H9 (cell line): Measurements from ENCODE around the gene TFDP1. TPM values are rescaled to one million over a fixed set of nuclear protein-coding genes. Genes with fewer than 3 reads are reported as not detected.

ENCODE experiments used
- DNase-seq: peaks from one replicate; pipeline ENCODE4 v3.0.0-alpha.2; 2017
- H2AFZ ChIP-seq: one replicate; pipeline ENCODE4 v1.6.1; 2013; ENCODE audit warnings: mild to moderate bottlenecking, low read length, control low read depth, moderate library complexity
- H2AK5ac ChIP-seq: 2 replicates; pipeline ENCODE4 v1.6.1; 2013; ENCODE audit warnings: low read length, control low read depth, mixed read lengths; ENCODE audit not compliant: insufficient read length
- H2BK120ac ChIP-seq: one replicate; pipeline ENCODE4 v1.6.1; 2013; ENCODE audit warnings: low read depth, mild to moderate bottlenecking, low read length, control low read depth, inconsistent platforms; ENCODE audit not compliant: poor library complexity, severe bottlenecking
- H2BK12ac ChIP-seq: 2 replicates; pipeline ENCODE4 v1.6.1; 2013; ENCODE audit warnings: low read length, control low read depth, mixed read lengths, low read depth; ENCODE audit not compliant: insufficient read length
- H2BK15ac ChIP-seq: 2 replicates; pipeline ENCODE4 v1.6.1; 2013; ENCODE audit warnings: low read depth, low read length, control low read depth
- H2BK20ac ChIP-seq: one replicate; pipeline ENCODE4 v1.6.1; 2013; ENCODE audit warnings: low read depth, mild to moderate bottlenecking, low read length, control low read depth, inconsistent platforms; ENCODE audit not compliant: poor library complexity, severe bottlenecking
- H2BK5ac ChIP-seq: 2 replicates; pipeline ENCODE4 v1.6.1; 2013; ENCODE audit warnings: low read length, control low read depth, mixed read lengths; ENCODE audit not compliant: insufficient read length
- H3K14ac ChIP-seq: 2 replicates; pipeline ENCODE4 v1.6.1; 2013; ENCODE audit warnings: low read length, control low read depth; ENCODE audit not compliant: insufficient read depth
- H3K18ac ChIP-seq: 2 replicates; pipeline ENCODE4 v1.6.1; 2013; ENCODE audit warnings: low read depth, mild to moderate bottlenecking, mixed read lengths, low read length, control low read depth; ENCODE audit not compliant: insufficient read length
- H3K23ac ChIP-seq: 2 replicates; pipeline ENCODE4 v1.6.1; 2013; ENCODE audit warnings: low read length, control low read depth, mixed read lengths, low read depth; ENCODE audit not compliant: insufficient read length
- H3K23me2 ChIP-seq: 2 replicates; pipeline ENCODE4 v1.6.1; 2013; ENCODE audit warnings: low read depth, mild to moderate bottlenecking, mixed read lengths, low read length, control low read depth; ENCODE audit not compliant: insufficient read length, poor library complexity, severe bottlenecking
- H3K27ac ChIP-seq: 2 replicates; pipeline ENCODE4 v1.5.1; 2013; ENCODE audit warnings: low read length, control low read depth, mixed read lengths, low read depth; ENCODE audit not compliant: insufficient read length
- H3K27me3 ChIP-seq: 2 replicates; pipeline ENCODE4 v1.6.1; 2013; ENCODE audit warnings: low read length, control low read depth, inconsistent platforms; ENCODE audit not compliant: insufficient read depth
- H3K4ac ChIP-seq: 2 replicates; pipeline ENCODE4 v1.6.1; 2013; ENCODE audit warnings: low read depth, mild to moderate bottlenecking, control low read depth, inconsistent platforms, low read length, moderate library complexity
- H3K4me1 ChIP-seq: 2 replicates; pipeline ENCODE4 v1.6.1; 2013; ENCODE audit warnings: low read length, control low read depth, inconsistent platforms; ENCODE audit not compliant: insufficient read depth
- H3K4me2 ChIP-seq: 2 replicates; pipeline ENCODE4 v1.6.1; 2013; ENCODE audit warnings: low read length, control low read depth, mixed read lengths; ENCODE audit not compliant: insufficient read length, insufficient read depth
- H3K56ac ChIP-seq: 2 replicates; pipeline ENCODE4 v1.6.1; 2013; ENCODE audit warnings: low read depth, mild to moderate bottlenecking, mixed read lengths, low read length, control low read depth; ENCODE audit not compliant: insufficient read length
- H3K79me1 ChIP-seq: 2 replicates; pipeline ENCODE4 v1.6.1; 2013; ENCODE audit warnings: low read depth, mild to moderate bottlenecking, moderate library complexity, low read length, control low read depth, inconsistent platforms; ENCODE audit not compliant: insufficient read depth, poor library complexity, severe bottlenecking
- H3K79me2 ChIP-seq: 2 replicates; pipeline ENCODE4 v1.6.1; 2013; ENCODE audit warnings: low read length, control low read depth, inconsistent platforms; ENCODE audit not compliant: insufficient read depth
- H3K9ac ChIP-seq: 2 replicates; pipeline ENCODE4 v1.6.1; 2013; ENCODE audit warnings: low read length, control low read depth, mixed read lengths; ENCODE audit not compliant: insufficient read length; ENCODE audit errors: extremely low read depth
- H3K9me3 ChIP-seq: one replicate; pipeline ENCODE4 v1.6.1; 2013; ENCODE audit warnings: low read depth, low read length, inconsistent platforms; ENCODE audit not compliant: control insufficient read depth
- H3T11ph ChIP-seq: one replicate; pipeline ENCODE4 v1.6.1; 2013; ENCODE audit warnings: mild to moderate bottlenecking, low read length, control low read depth, inconsistent platforms
- H4K20me1 ChIP-seq: one replicate; pipeline ENCODE4 v1.6.1; 2013; ENCODE audit not compliant: control insufficient read depth, insufficient read length, insufficient read depth
- H4K5ac ChIP-seq: 2 replicates; pipeline ENCODE4 v1.6.1; 2013; ENCODE audit warnings: low read depth, mild to moderate bottlenecking, mixed read lengths, low read length, control low read depth; ENCODE audit not compliant: insufficient read length
- H4K8ac ChIP-seq: replicated peaks from 2 replicates; pipeline ENCODE4 v1.6.1; 2013; ENCODE audit warnings: low read length, control low read depth, mixed read lengths, low read depth; ENCODE audit not compliant: insufficient read length
- H4K91ac ChIP-seq: 2 replicates; pipeline ENCODE4 v1.6.1; 2013; ENCODE audit warnings: low read depth, mild to moderate bottlenecking, moderate library complexity, mixed read lengths, low read length, control low read depth; ENCODE audit not compliant: insufficient read length
- H3K27ac Mint-ChIP-seq, 3 experiments: 2 replicates in 2 of 3; 3 replicates in 1 of 3; pipeline ENCODE4 v1.8.0; 2020 to 2021; ENCODE audit warnings: mixed read lengths in 3 of 3, mild to moderate bottlenecking in 1 of 3, moderate library complexity in 1 of 3
- H3K27me3 Mint-ChIP-seq: 2 replicates; pipeline ENCODE4 v1.8.0; 2021; ENCODE audit warnings: low read depth, mild to moderate bottlenecking, moderate library complexity, mixed read lengths
- H3K36me3 Mint-ChIP-seq, 3 experiments: 2 replicates in 2 of 3; 3 replicates in 1 of 3; pipeline ENCODE4 v1.8.0; 2020 to 2021; ENCODE audit warnings: low read depth in 3 of 3, mixed read lengths in 3 of 3; ENCODE audit not compliant: insufficient read depth in 1 of 3
- H3K4me1 Mint-ChIP-seq, 2 experiments: 2 replicates each; pipeline ENCODE4 v1.8.0; 2020; ENCODE audit warnings: mixed read lengths in 2 of 2
- H3K4me3 Mint-ChIP-seq, 2 experiments: 2 replicates in 1 of 2; 3 replicates in 1 of 2; pipeline ENCODE4 v1.8.0; 2020 to 2021; ENCODE audit warnings: mild to moderate bottlenecking in 2 of 2, mixed read lengths in 2 of 2, moderate library complexity in 1 of 2
- H3K9me3 Mint-ChIP-seq, 2 experiments: 2 replicates in 1 of 2; 3 replicates in 1 of 2; pipeline ENCODE4 v1.8.0; 2020; ENCODE audit warnings: mild to moderate bottlenecking in 2 of 2, mixed read lengths in 2 of 2, moderate library complexity in 1 of 2
- CTCF ChIP-seq: fragments of 200-600 bp; sonication (generic); conservative IDR thresholded peaks from 3 replicates; pipeline ENCODE4 v1.8.0; 2021; ENCODE audit warnings: antibody characterized with exemption, mild to moderate bottlenecking
- WGBS: extraction: QIAGEN DNeasy Blood & Tissue Kit; methylation state at CpG from one replicate; pipeline ENCODE4 v1.1.7; 2013; ENCODE audit warnings: missing lambda C conversion rate, low lambda C conversion rate, mixed read lengths; ENCODE audit not compliant: insufficient read length; ENCODE audit errors: extremely low coverage; 5-methylcytosine and 5-hydroxymethylcytosine counted together
- total RNA-seq: library from RNA; stranded (reverse); gene quantifications from 2 replicates; pipeline ENCODE4 v1.2.1, GENCODE V29; 2021

The TFDP1 gene
- total RNA-seq, 1 experiment from 2014 or later, result 111 TPM

GRCh38 chr13:113663934-113664333 lies 79.4 kb downstream of the TFDP1 start:
- no peaks in the 10 kb centered on the region for H3K4me1 ChIP-seq
- no peak for DNase-seq
- no peak overlapping the region for H4K8ac ChIP-seq
- H2AK5ac ChIP-seq, result no peak overlapping the region
- H3K4me3 Mint-ChIP-seq, result no peak overlapping the region; a peak in 1 of 5 replicates
- no CpG with 5 or more reads among the region's 15 CpGs for WGBS
- H3K56ac ChIP-seq, result no peak overlapping the region
- no peak overlapping the region for H3K9ac ChIP-seq
- no peak overlapping the region for H2BK15ac ChIP-seq
- TF ChIP-seq CTCF, result no peak
- no peak overlapping the region for H3K23ac ChIP-seq
- no peaks in the 10 kb centered on the region for H3K23me2 ChIP-seq
- no peak overlapping the region for H2AFZ ChIP-seq
- H2BK5ac ChIP-seq, result no peak overlapping the region
- no peak overlapping the region for H3K27ac ChIP-seq
- no peaks in the 10 kb centered on the region for H4K20me1 ChIP-seq
- no peak overlapping the region for H3K18ac ChIP-seq
- H3K27me3 ChIP-seq, result no peaks in the 10 kb centered on the region
- H3K4me2 ChIP-seq, result no peak overlapping the region
- no peak overlapping the region for H4K5ac ChIP-seq
- no peak overlapping the region for H2BK20ac ChIP-seq
- no peaks in the 10 kb centered on the region for H3K79me2 ChIP-seq
- H3K14ac ChIP-seq, result no peak overlapping the region; the same call in 1 of the 2 replicates
- no peak overlapping the region for H3T11ph ChIP-seq
- H4K91ac ChIP-seq, result no peak overlapping the region
- H3K9me3 Mint-ChIP-seq, result peaks cover 4 to 11% of the 10 kb centered on the region in 2 experiments; a peak in 3 of 5 replicates
- no peaks in the 10 kb centered on the region for H3K79me1 ChIP-seq
- H3K4ac ChIP-seq, result no peak overlapping the region
- no peak overlapping the region for H2BK120ac ChIP-seq
- no peak overlapping the region for H2BK12ac ChIP-seq
- no peaks in the 10 kb centered on the region for H3K9me3 ChIP-seq
- peaks cover 3% of the 10 kb centered on the region for H3K27me3 Mint-ChIP-seq
- H3K27ac Mint-ChIP-seq, result no peak overlapping the region; a peak in 1 of 7 replicates
- H3K36me3 Mint-ChIP-seq, result peaks cover 0 to 5% (median 1%) of the 10 kb centered on the region in 3 experiments; a peak in 3 of 7 replicates
- H3K4me1 Mint-ChIP-seq, result peaks cover 2 to 8% of the 10 kb centered on the region in 2 experiments; a peak in 2 of 4 replicates
